Peyer's patch (tissue), 4 donors: Measurements from ENCODE around the gene TUBD1.

Source experiments
- CTCF ChIP-seq, 6 experiments: fragments of 450-650 bp in 4 of 6; fragments of 200-600 bp in 2 of 6; sonication (generic) in 1 of 6; IDR thresholded peaks; one replicate each; pipeline ENCODE4 v1.5.1; 2017 to 2019; ENCODE audit warnings: antibody characterized with exemption in 6 of 6, mild to moderate bottlenecking in 3 of 6, moderate library complexity in 1 of 6
- POLR2A ChIP-seq, 2 donors: fragments of 450-650 bp; IDR thresholded peaks; one replicate each; pipeline ENCODE4 v1.5.1; 2017; ENCODE audit warnings: antibody characterized with exemption in 2 of 2, mild to moderate bottlenecking in 2 of 2, moderate library complexity in 2 of 2

GRCh38 chr17:59830846-59831486, 61.8 kb downstream of the TUBD1 start:
- no peak for TF ChIP-seq CTCF (IDR thresholded peaks at IDR 0.05)
- TF ChIP-seq POLR2A (IDR thresholded peaks at IDR 0.05) = no peak
